HuH-7.5 (cell line): ENCODE results near the gene CCT7.
"Not testable (repeated sequence)": the region's sequence is repeated elsewhere in the genome, so short reads cannot be mapped to it uniquely, and the experiment has no call there.

Experiments
- DNase-seq: peaks from one replicate; pipeline ENCODE4 v3.0.0; 2011; ENCODE audit warnings: low spot score

CCT7 gene

GRCh38 chr2:73255007-73255644 lies 21.0 kb downstream of the CCT7 start:
- no peak for DNase-seq

- DNase-seq = no peak
These were observed 22.0 kb downstream of the CCT7 start for GRCh38 chr2:73255907-73256617.

- DNase-seq = no peak
These were observed 22.5 kb downstream of the CCT7 start for GRCh38 chr2:73256618-73256922.

- DNase-seq = no peak
These were observed 22.9 kb downstream of the CCT7 start for GRCh38 chr2:73257021-73257420.

GRCh38 chr2:73257425-73258125 lies 23.5 kb downstream of the CCT7 start:
- DNase-seq = no peak

- no peak for DNase-seq
These were observed 24.2 kb downstream of the CCT7 start for GRCh38 chr2:73258186-73258912.

- no peak for DNase-seq
These were observed 24.8 kb downstream of the CCT7 start for GRCh38 chr2:73258913-73259215.

- DNase-seq = no peak
These were observed 25.2 kb downstream of the CCT7 start for GRCh38 chr2:73259276-73259675.

GRCh38 chr2:73259704-73260337 lies 25.7 kb downstream of the CCT7 start:
- DNase-seq = no peak

GRCh38 chr2:73260338-73260984 lies 26.4 kb downstream of the CCT7 start:
- peak; percentile 92 for DNase-seq

- no peak for DNase-seq
These were observed 28.1 kb downstream of the CCT7 start for GRCh38 chr2:73262108-73262651.

- DNase-seq = not testable (repeated sequence)
These were observed 28.8 kb downstream of the CCT7 start for GRCh38 chr2:73262691-73263429.

- no peak for DNase-seq
These were observed 29.6 kb downstream of the CCT7 start for GRCh38 chr2:73263540-73264331.

GRCh38 chr2:73264332-73264606 lies 30.2 kb downstream of the CCT7 start:
- no peak for DNase-seq

GRCh38 chr2:73264783-73265182 lies 30.7 kb downstream of the CCT7 start:
- no peak for DNase-seq

- no peak for DNase-seq
These were observed 31.4 kb downstream of the CCT7 start for GRCh38 chr2:73265298-73266060.

GRCh38 chr2:73266061-73266901 lies 32.2 kb downstream of the CCT7 start:
- no peak for DNase-seq

- DNase-seq = no peak
These were observed 32.9 kb downstream of the CCT7 start for GRCh38 chr2:73267008-73267407.

- no peak for DNase-seq
These were observed 34.3 kb downstream of the CCT7 start for GRCh38 chr2:73268366-73268829.
